Stimulated activated naive CD4-positive, alpha-beta T cell treated with Interleukin-2 at 50 U/mL for 16 hours (primary cell): ENCODE data around the gene DOC2B.
"Not testable (repeated sequence)": the region's sequence is repeated elsewhere in the genome, so short reads cannot be mapped to it uniquely, and the experiment has no call there.

Experiments used
- DNase-seq: peaks from one replicate; lab custom pipeline; 2025; lab: John Stamatoyannopoulos, UW

DOC2B gene

DNA sequence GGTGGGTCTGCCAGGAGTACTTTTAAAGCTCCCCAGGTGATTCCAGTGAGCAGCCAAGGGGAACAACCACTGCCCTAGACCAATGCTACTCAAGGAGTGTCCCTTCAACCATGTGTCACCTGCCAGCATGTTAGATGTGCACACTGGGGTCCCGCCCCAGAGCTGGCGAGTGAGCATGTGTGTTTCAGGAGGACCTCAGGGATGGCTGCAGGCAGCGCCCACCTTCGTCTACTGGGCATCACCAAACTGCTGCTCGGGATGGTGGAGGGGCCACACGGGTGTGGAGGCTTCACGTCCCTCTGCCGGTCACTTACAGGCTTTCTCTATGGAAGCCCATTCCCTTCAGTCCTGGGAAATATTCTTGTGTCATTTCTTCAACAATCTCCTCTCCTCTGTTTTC lies 29.0 kb upstream of the DOC2B start:
- no peak for DNase-seq

DNA sequence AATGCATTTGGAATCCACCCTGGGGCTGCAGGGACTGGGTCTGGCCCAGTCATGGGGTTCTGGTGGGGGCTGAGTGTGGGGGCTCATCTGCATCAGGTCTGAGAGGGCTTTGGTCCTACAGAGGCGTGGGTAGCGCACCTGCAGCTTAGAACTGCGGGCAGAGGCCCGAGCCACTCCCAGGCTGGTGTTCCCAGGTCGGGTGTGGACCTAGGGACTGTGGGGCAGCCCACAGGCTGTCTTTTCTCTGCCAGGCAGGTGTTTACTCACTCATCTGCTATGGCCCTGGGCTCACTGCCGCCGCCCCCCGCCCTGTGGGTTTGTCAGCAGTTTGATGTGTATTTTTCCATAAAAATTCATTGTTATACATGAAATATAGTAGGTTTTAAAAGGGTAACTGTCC lies 27.0 kb upstream of the DOC2B start:
- no peak for DNase-seq

DNA sequence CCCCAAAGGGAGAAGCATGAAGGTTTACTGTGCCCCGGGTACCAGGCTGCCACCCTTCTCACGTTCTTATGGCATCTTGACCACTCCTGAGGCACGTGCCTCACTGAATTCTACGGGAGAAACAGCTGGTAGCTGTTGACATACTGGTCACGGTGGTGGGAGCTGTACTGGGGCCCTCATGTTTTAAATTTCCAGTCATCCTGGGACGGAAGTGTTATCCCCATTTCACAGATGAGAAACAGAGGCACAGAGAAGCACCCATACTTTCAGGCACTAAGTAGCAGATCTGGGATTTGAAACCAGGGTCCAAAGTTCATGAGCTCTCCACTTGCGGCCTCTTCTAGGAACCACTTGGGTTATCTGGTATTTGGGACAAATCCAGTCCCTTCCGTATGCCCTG lies 26.3 kb upstream of the DOC2B start:
- DNase-seq = no peak

DNA sequence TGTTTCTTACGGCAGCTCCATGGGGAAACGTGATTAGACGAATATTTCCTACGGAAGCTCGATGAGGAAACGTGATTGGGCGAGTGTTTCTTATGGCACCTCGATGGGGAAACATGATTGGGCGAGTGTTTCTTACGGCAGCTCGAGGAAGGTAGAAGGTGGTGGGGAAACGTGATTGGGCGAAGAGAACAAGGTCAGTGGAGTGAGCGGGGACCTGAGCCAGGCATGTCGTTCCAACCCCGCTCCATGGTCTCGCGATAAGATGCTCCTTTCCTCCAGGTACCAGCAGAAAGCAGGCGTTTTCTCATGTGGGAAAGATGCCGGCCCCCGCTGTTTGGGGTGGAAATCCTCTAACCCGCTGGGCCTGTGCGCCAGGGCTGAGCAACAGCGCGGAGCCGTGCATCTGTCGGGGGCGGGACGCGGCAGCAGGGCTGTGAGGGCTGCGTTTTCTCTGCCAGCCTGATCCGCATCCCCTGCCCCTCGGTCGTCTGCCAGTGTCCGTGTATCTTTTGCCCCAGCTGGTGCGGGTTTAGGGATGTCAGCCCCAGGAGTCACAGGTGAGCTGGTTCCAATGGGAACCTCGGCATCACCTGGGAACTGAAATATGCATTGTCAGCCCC lies 25.6 kb upstream of the DOC2B start:
- no peak for DNase-seq

DNA sequence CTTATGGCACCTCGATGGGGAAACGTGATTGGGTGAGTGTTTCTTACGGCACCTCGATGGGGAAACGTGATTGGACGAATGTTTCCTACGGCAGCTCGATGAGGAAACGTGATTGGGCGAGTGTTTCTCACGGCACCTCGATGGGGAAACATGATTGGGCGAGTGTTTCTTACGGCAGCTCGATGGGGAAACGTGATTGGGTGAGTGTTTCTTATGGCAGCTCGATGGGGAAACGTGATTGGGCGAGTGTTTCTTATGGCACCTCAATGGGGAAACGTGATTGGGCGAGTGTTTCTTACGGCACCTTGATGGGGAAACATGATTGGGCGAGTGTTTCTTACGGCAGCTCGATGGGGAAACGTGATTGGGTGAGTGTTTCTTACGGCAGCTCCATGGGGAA lies 25.0 kb upstream of the DOC2B start:
- DNase-seq = not testable (repeated sequence)

DNA sequence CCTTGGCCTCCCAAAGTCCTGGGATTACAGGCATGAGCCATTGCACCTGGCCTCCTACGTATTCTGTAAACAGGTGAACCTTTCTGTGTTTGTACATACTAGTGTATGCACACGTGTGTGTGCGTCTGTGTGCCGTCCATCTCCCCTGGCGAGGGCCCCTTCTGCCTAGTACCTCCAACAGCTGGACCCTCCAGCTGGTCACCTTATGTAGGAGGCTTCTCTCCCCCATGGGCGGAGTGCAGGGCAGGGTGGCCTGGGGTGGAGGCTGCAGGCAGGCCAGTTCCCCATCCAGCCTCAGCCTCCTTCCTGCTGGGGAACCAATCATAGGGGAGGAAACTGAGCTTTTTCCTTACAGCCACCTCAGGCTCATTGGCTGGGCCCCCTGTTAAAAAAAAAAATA lies 24.4 kb upstream of the DOC2B start:
- no peak for DNase-seq

DNA sequence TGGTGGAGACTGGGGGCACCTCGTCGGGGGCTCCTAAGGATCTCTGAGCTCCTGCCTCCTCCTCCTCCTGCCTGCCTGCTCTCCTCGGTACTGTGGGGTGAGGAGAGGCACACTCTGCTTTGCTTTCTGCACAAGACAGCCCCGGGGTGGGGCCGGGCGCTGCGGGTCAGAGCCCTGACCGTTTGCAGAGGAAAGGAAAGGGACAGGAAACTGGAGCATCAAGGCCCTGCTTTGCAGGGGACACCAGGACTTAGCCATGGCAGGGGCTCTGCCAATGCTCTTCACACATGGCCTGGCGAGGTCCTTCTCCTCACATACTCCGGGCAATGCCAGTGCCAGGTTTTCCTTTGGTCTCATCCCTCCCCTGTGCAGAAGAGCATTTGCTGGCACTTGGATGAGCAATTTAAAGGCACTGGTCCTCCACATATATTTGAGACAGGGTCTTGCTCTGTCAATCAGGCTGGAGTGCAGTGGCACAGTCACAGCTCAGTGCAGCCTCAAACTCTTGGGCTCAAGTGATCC lies 23.8 kb upstream of the DOC2B start:
- DNase-seq = no peak

DNA sequence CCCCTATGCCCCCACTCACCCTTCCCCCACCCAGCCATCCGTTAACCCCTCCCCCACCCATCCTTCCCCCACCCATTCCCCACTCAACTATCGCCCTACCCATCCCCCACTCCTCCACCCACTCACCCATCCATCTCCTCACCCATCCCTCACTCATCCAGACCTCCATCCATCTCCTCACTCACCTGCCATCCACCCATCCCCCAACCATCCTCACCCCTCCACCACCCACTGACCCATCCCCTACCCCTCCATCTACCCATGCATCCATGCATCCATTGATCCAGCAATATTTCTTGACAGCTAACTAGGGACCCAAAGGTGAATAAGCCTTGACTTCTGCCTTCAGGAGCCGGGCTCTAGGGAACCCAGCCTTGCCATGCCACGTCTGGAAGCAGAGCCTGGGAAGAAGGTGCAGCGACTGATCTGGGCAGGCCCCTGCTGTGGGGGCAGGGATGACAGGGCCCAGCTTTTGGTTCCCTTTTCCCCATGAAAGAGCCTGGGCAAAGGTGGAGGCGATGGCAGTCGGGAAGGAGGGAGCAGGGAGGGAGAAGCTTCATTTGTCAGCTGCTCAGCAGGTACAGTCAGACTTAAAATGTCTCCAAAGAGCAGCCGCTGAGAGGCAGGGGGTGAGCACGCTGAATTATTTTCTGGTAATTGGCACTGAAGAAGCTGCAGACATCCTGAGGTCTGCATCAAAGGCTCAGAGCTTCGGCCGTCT lies 23.1 kb upstream of the DOC2B start:
- no peak for DNase-seq

DNA sequence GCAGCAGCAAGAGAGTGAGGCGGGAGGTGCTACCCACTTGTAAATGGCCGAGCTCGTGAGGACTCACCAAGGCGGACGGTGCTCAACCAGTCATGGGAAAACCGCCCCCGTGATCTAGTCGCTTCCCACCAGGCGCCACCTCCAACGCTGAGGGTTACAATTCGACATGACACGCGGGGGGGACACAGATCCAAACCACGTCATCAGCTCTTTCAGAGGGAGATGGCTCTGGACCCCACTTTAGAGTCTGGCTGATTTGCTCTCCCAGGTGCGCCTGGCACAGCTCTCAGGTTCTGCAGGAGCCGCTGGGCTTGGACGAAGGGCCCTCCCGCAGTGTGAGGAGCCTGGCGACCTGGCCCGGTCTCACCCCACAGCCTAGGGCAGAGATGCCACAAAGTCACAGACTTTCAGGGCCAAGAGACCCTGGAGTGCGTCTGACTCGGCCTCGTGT lies 21.1 kb upstream of the DOC2B start:
- DNase-seq = no peak

DNA sequence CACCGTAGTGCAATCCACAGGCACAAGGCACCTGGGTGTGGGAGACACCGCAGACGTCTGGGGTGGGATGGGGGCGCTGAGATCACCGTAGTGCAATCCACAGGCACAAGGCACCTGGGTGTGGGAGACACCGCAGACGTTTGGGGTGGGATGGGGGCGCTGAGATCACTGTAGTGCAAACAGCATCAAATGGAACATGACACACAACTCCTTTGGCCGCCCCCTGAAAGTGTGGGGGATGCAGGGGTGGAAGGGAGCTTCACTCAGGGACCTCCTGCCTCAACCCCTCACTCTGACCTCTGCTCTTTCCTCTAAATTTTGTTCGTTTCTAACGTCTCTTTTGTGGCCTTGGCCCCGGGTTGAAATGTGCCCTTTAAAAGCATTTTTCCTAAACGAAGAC lies 20.3 kb upstream of the DOC2B start:
- DNase-seq = not testable (repeated sequence)

DNA sequence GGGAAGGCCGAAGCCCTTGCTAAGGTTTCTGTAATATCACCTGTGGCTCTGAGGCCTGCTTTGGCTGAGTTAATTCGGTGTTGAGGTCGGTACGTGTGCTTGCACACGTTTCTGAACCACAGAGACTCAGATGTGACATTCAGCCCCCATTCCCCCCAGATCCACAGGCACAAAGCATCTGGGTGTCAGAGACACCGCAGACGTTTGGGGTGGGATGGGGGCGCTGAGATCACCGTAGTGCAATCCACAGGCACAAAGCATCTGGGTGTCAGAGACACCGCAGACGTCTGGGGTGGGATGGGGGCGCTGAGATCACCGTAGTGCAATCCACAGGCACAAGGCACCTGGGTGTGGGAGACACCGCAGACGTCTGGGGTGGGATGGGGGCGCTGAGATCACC lies 19.8 kb upstream of the DOC2B start:
- DNase-seq = not testable (repeated sequence)

DNA sequence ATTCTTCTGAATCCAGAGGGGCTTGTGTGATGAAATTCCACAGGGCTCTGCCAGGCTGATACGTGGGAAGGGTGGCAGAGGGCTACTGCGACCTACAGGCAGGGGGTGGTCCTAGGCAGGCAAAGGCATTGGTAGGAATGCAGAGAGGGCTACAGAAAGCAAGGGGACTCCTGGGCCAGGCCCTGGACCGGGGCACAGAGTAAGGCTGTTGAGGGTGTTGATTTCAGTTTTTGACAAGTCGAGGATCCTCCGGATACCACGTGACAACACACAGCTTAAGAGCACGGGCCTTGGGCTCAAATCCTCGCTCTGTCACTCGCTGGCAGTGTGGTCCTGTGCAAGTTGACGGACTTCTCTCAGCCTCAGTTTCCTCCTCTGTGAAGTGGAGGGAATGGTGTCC lies 19.1 kb upstream of the DOC2B start:
- no peak for DNase-seq

DNA sequence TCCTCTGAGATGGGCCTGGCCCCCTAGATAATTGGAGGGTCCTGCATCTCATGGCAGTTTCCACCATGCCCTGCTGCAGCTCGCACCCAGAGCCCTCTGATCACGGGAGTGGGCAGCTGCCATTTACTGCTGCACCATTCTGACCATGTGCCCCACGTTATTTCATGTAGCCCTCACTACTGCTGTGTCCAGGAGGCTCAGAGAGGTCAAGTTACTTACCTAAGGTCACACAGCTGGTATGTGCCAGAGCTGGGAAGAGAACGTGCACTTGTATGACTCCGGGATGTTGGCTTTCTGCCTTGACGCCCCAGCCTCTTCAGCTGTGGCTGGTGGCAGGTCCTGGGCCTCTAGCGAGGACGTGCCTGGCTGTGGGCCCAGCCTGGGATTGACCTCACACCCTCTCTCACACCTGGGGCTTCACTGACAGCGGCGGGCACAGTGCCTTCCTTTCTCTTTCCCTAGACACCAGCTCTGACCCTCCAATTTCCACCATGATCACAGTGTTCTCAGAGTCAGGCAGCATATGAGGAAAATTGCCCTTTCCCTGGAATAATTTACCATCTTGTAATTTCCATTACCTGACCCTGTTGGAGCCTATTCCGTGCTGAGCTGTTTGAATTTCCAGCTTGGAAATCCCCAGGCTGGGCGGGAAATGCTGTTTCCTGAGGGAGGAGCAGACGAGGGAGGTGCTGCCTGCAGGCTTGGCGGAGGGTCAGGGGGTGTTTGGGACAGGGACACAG lies 18.5 kb upstream of the DOC2B start:
- DNase-seq = no peak

DNA sequence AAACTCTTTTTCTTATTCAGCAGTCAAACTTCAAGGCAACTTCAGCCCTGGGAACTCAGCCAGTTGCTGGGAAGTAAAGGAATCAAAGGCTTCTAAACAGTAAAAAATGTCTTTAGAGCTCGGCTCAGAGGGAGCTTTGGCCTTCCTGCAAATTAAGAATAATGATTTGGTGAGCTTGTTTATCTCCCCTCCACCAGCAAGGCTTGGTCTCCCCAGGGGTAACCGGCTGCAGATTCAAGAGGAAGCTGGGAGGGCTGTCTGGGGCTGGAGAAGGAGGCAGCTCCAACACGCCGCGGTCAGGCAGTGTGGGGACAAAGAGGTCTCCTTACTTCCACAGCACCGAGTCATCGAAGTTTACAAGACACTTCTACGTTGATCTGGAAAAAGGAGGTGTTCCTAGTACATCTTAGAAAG lies 17.7 kb upstream of the DOC2B start:
- no peak for DNase-seq

DNA sequence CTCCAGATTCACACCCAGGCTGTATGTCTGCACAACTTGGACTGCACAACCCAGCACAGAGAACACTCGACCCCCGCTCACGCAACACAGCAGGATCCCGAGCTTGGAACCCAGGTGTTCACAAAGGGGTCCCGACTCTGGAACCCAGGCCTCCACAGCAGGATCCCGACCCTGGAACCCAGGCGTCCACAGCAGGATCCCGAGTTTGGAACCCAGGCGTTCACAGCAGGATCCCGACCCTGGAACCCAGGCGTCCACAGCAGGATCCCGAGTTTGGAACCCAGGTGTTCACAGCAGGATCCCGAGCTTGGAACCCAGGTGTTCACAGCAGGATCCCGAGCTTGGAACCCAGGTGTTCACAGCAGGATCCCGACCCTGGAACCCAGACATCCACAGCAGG lies 16.8 kb upstream of the DOC2B start:
- not testable (repeated sequence) for DNase-seq

DNA sequence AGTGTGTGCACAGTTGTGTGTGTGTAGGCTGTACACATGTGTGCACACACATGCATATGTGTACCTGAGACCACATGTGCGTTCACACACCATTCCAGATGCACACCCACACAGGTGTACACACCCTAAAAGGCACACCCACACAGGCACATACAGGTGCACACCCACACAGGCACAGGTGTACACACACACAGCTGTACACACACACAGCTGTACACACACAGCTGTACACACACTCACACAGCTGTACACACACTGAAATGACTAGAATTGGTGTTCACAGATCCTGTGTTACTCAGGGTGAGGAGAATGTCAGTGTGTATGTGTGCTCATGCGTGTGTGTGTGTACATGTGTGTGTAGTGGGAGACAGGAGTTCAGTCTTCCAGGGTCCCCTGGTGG lies 15.9 kb upstream of the DOC2B start:
- DNase-seq = no peak

DNA sequence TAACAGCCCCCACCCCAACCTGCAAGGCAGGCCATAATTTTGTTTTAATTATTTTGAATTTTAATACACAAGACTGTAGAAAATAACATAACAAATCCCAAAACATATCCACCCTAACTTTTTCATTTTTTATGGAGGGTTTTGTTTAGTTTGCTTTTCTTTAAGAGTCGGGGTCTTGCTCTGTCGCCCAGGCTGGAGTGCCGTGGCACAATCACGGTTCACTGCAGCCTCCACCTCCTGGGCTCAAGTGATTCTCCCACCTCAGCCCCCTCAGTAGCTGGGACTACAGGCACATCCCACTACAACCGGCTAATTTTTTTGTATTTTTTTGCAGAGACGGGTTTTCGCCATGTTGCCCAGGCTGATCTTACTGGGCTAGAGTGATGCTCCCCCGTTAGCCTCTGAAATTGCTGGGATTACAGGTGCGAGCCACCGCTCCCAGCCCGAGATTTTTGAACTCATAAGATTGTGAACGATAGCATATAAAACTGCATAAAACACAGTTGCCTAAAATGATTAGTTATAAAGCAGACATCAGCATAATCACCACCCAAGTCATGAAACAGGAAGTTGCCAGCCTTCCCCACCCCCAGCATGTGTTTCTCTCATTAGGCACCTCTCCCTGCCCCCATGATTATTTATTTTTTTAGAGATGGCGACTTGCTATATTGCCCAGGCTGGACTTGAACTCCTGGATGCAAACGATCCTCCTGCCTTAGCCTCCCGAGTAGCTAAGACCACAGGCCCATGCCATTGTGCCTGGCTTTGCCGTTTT lies 13.6 kb upstream of the DOC2B start:
- DNase-seq = no peak

DNA sequence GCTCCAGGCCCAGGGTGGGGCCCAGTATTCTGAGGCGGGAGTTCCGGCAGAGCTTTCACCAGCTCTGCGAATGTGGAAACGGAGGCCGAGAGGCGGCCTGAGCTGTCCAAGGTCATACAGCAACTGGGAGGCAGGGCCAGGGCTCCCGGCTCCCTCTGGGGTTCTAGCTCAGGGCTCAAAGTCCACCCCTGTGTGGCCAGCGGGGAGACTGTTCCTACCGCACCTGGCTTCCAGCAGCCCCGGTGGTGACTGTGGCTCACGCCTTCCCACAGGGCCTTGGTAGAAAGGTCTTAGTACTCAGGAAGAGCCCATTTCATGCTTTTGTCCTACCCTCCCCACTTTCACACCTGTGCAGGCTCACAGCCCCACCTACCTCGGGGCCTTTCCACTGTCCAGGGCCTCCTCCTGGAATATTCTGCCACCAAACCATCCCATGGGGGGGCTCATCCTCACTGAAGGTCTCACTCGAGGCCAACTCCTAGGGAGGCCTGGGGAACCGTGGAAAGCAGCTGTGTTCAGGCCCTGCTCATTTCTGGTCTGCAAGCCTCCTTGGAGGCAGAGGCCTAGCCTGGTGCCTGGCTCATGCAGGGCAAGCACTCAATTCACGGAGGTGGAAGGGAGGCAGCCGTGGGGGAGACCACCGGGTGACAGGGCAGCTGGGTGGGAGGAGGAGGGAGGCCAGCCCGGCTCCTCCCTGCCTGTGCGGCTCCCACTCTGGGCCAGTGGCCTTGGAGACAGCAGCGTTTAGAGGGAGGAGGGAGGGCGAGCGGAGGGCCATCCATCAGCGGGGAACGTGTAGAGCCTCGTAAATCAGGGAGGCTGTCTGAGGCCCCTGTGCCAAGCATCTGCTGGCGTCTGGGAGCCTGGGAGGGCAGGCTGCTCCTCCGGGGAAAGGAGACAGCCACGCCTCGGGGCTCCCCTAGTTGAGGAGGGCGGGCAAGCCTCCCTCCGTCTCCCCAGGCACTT lies 12.7 kb upstream of the DOC2B start:
- no peak for DNase-seq

DNA sequence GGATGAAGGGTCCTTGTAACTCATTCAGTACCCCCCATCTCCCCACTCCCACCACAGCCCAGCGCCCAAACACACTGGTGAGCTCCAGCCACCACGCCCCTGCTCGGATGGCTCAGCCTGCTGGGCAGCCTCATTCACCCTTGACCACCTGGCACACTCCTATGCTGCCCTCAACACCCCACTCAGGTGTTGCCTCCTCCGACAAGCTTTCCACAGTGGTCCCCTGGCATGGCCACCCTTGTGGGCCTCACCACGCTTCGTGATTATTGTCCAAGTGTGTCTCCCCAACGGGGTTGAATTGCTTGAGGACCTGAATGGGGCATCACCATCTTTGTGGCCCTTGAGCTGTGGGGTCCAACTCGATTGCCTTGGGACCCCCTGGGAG lies 12.0 kb upstream of the DOC2B start:
- DNase-seq = no peak

DNA sequence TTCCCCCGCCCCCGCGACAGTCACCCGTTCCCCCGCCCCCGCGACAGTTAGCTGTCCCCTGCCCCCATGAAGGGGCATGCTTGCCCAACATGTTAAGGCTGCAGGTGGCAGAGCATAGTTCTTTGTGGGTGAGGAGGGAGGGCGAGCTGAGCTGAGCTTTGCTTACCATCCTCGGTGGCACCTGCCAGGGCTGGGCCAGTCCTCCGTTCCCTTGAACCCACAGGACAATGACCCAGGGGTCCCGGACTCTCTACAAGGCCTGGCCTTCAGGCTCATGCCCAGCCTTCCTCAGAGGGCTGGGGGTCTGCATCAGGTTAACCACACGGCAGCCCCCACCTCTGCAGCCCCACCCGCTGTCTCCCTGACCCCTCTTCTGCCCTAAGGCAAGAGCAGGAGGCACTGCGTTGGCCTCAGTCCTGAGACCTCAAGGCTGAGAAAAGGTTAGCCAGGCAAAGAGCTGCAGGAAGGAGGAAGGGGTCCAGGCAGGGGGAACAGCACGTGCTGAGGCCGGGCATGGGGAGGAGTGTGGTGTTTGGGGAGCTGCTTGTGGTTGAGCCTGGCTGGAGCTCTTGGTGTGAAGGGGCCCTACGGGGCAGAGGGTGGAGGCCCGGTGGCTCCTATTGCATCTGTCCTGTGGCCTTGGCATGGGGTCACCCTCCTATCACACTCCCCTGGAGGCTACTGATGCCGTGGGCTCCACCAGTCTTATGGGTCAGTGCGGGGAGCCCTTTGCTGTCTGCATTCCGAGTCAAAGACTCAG lies 11.4 kb upstream of the DOC2B start:
- no peak for DNase-seq
